ENCODE results near the gene SNRPB2.

- TF ChIP-seq CTCF (conservative IDR thresholded peaks at IDR 0.05; ENCODE audit: low read depth, low read length), result no peak
- TF ChIP-seq EZH2phosphoT487 (IDR thresholded peaks at IDR 0.05; ENCODE audit: borderline replicate concordance, low read length), result no peak
- TF ChIP-seq EZH2 (IDR thresholded peaks at IDR 0.05; ENCODE audit: low read length, unreplicated experiment), result no peak
Measured at GRCh38 chr20:16692442-16692841, 37.4 kb upstream of the SNRPB2 start.

Data from PC-3 (cell line).